Liver (tissue), 9 donors: ENCODE measurements around the gene TFDP2. TPM values are rescaled to one million over a fixed set of nuclear protein-coding genes. Genes with fewer than 3 reads are reported as not detected.

Experiments
- DNase-seq: peaks from one replicate; pipeline ENCODE4 v3.0.0-alpha.2; 2017; ENCODE audit warnings: low spot score
- H3K27ac ChIP-seq, 2 donors: one replicate each; pipeline ENCODE4 v1.7.0; 2013; ENCODE audit warnings: inconsistent platforms in 2 of 2, low read length in 2 of 2, control low read depth in 1 of 2, low read depth in 1 of 2, mild to moderate bottlenecking in 1 of 2
- H3K27me3 ChIP-seq, 4 donors: one replicate each; pipeline versions ENCODE4 v1.6.1 to v1.7.0; 2013; ENCODE audit warnings: low read length in 3 of 4, inconsistent platforms in 1 of 4, mild to moderate bottlenecking in 1 of 4, moderate library complexity in 1 of 4; ENCODE audit not compliant: control insufficient read depth in 4 of 4, insufficient read depth in 4 of 4
- H3K36me3 ChIP-seq, 4 donors: one replicate each; pipeline versions ENCODE4 v1.6.1 to v1.7.0; 2013; ENCODE audit warnings: low read length in 3 of 4, mild to moderate bottlenecking in 3 of 4, low read depth in 1 of 4, moderate library complexity in 1 of 4; ENCODE audit not compliant: control insufficient read depth in 4 of 4, insufficient read depth in 3 of 4
- H3K4me1 ChIP-seq, 4 donors: one replicate each; pipeline versions ENCODE4 v1.6.1 to v1.7.0; 2013; ENCODE audit warnings: low read length in 3 of 4, mild to moderate bottlenecking in 3 of 4, moderate library complexity in 1 of 4; ENCODE audit not compliant: control insufficient read depth in 4 of 4, insufficient read depth in 4 of 4
- H3K4me3 ChIP-seq, 3 donors: one replicate each; pipeline versions ENCODE4 v1.6.1 to v1.7.0; 2013; ENCODE audit warnings: low read length in 3 of 3, control low read depth in 1 of 3, low read depth in 1 of 3, mild to moderate bottlenecking in 1 of 3
- H3K9ac ChIP-seq, 2 donors: one replicate each; pipeline ENCODE4 v1.7.0; 2013; ENCODE audit warnings: low read length in 2 of 2, mild to moderate bottlenecking in 2 of 2, moderate library complexity in 2 of 2, control low read depth in 1 of 2, low read depth in 1 of 2
- H3K9me3 ChIP-seq, 4 donors: one replicate each; pipeline versions ENCODE4 v1.6.1 to v1.7.0; 2013; ENCODE audit warnings: low read length in 3 of 4; ENCODE audit not compliant: control insufficient read depth in 4 of 4
- ATF3 ChIP-seq: IDR thresholded peaks from 2 replicates; pipeline ENCODE4 v1.6.1; 2016; ENCODE audit warnings: antibody characterized with exemption
- EGR1 ChIP-seq, 2 donors: IDR thresholded peaks; 2 replicates each; pipeline ENCODE4 v1.6.1; 2016 to 2018; ENCODE audit warnings: antibody characterized with exemption in 2 of 2, low read depth in 2 of 2
- FOXA1 ChIP-seq: IDR thresholded peaks from 2 replicates; pipeline ENCODE4 v1.6.1; 2016; ENCODE audit warnings: antibody characterized with exemption
- FOXA2 ChIP-seq: IDR thresholded peaks from 2 replicates; pipeline ENCODE4 v1.6.1; 2016; ENCODE audit warnings: antibody characterized with exemption
- GABPA ChIP-seq, 2 donors: IDR thresholded peaks in 1 of 2; conservative IDR thresholded peaks in 1 of 2; 2 replicates each; pipeline ENCODE4 v1.6.1; 2016; ENCODE audit warnings: antibody characterized with exemption in 2 of 2, mild to moderate bottlenecking in 1 of 2, moderate library complexity in 1 of 2
- HNF4A ChIP-seq, 2 donors: conservative IDR thresholded peaks; 2 replicates each; pipeline ENCODE4 v1.6.1; 2016; ENCODE audit warnings: antibody characterized with exemption in 2 of 2, mild to moderate bottlenecking in 2 of 2
- HNF4G ChIP-seq: IDR thresholded peaks from 2 replicates; pipeline ENCODE4 v1.6.1; 2016; ENCODE audit warnings: antibody characterized with exemption
- JUND ChIP-seq, 2 donors: IDR thresholded peaks; 2 replicates each; pipeline ENCODE4 v1.6.1; 2016; ENCODE audit warnings: antibody characterized with exemption in 2 of 2
- NR2F2 ChIP-seq: IDR thresholded peaks from 2 replicates; pipeline ENCODE4 v1.6.1; 2016; ENCODE audit warnings: antibody characterized with exemption
- RAD21 ChIP-seq, 2 donors: IDR thresholded peaks; 2 replicates each; pipeline ENCODE4 v1.6.1; 2016; ENCODE audit warnings: antibody characterized with exemption in 2 of 2, mild to moderate bottlenecking in 2 of 2
- REST ChIP-seq: IDR thresholded peaks from 2 replicates; pipeline ENCODE4 v1.6.1; 2016; ENCODE audit warnings: antibody characterized with exemption, mild to moderate bottlenecking
- RXRA ChIP-seq, 2 donors: IDR thresholded peaks; 2 replicates each; pipeline ENCODE4 v1.6.1; 2017 to 2018; ENCODE audit warnings: antibody characterized with exemption in 2 of 2, mild to moderate bottlenecking in 1 of 2
- TAF1 ChIP-seq: conservative IDR thresholded peaks from 2 replicates; pipeline ENCODE4 v1.6.1; 2016; ENCODE audit warnings: antibody characterized with exemption, mild to moderate bottlenecking
- YY1 ChIP-seq: IDR thresholded peaks from 2 replicates; pipeline ENCODE4 v1.6.1; 2016; ENCODE audit warnings: antibody characterized with exemption, mild to moderate bottlenecking
- WGBS: extraction: QIAGEN DNeasy Blood & Tissue Kit; methylation state at CpG from one replicate; pipeline ENCODE4 v1.1.7; 2013; 5-methylcytosine and 5-hydroxymethylcytosine counted together
- polyA plus RNA-seq, 2 donors: library from polyadenylated mRNA; stranded (reverse) in 1 of 2; unstranded in 1 of 2; fragments of 200-250 nt in 1 of 2; fragments of >200 nt in 1 of 2; fragmentation: Nextera tagmentation in 1 of 2; extraction: Ambion mirVana in 1 of 2; gene quantifications; one replicate each; pipeline versions ENCODE4 v1.2.1 to v1.2.3, GENCODE V29; 2013 to 2015
- total RNA-seq, 2 donors: library from RNA; depleted of rRNA; stranded (reverse); fragments of >200 nt; gene quantifications; one replicate each; pipeline ENCODE4 v1.2.3, GENCODE V29; 2014
- TF ChIP-seq, protein P1 (sequence below): fragments of 150-350 bp; IDR thresholded peaks from 2 replicates; pipeline ENCODE4 v1.5.1; 2017; ENCODE audit warnings: improper control_type of control experiment, low read depth, low read length; ENCODE audit not compliant: missing input control
- TF ChIP-seq, protein P2 (sequence below): IDR thresholded peaks from 2 replicates; pipeline ENCODE4 v1.6.1; 2016; ENCODE audit warnings: antibody characterized with exemption
- donor health status: healthy.
- donor health status: healthy.
- donor health status: healthy.
- donor health status: healthy.
- donor health status: healthy.

The TFDP2 gene
- total and polyA plus RNA-seq, 4 donors, result 8.0 to 52.0 (median 29.7) TPM

DNA sequence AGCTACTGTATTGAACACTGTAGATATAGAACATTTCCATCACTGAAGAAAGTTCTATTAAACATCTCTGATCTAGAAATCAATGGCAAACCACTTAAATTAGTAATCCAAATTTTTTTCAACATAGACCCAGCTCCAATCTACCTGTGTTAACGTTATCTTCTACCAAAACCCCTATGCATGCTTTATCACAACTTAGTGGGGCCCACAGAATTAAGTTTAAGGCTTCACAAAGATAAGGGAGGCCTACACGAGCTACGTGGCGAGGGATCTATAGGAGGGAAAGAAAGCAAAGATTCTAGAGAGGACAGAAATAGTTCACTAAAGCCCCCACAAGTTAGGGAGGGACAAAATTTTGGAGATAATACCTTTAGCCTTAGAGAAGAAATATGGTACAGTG lies 116.1 kb downstream of the TFDP2 start:
- no peaks in the 10 kb centered on the region for H3K36me3 ChIP-seq
- no peak overlapping the region for H3K27ac ChIP-seq
- DNase-seq, result no peak
- H3K9me3 ChIP-seq, result no peaks in the 10 kb centered on the region
- no peaks in the 10 kb centered on the region for H3K27me3 ChIP-seq
- H3K4me1 ChIP-seq, result no peaks in the 10 kb centered on the region
- TF ChIP-seq ATF3 (no peak), FOXA1 (no peak), RXRA (IDR thresholded peaks at IDR 0.05) (no peak), FOXA2 (no peak), RAD21 (IDR thresholded peaks at IDR 0.05) (no peak), YY1 (no peak), NR2F2 (no peak), GABPA (IDR thresholded peaks at IDR 0.05 in 1 of 2, conservative IDR thresholded peaks at IDR 0.05 in 1 of 2) (no peak), TAF1 (no peak), HNF4G (no peak)
- TF ChIP-seq, protein P1, sequence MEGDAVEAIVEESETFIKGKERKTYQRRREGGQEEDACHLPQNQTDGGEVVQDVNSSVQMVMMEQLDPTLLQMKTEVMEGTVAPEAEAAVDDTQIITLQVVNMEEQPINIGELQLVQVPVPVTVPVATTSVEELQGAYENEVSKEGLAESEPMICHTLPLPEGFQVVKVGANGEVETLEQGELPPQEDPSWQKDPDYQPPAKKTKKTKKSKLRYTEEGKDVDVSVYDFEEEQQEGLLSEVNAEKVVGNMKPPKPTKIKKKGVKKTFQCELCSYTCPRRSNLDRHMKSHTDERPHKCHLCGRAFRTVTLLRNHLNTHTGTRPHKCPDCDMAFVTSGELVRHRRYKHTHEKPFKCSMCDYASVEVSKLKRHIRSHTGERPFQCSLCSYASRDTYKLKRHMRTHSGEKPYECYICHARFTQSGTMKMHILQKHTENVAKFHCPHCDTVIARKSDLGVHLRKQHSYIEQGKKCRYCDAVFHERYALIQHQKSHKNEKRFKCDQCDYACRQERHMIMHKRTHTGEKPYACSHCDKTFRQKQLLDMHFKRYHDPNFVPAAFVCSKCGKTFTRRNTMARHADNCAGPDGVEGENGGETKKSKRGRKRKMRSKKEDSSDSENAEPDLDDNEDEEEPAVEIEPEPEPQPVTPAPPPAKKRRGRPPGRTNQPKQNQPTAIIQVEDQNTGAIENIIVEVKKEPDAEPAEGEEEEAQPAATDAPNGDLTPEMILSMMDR, result no peak
- H3K9ac ChIP-seq, result no peak overlapping the region
- WGBS, result 98% methylated on average over 4 of the region's 4 CpGs
- no peak overlapping the region for H3K4me3 ChIP-seq

- no peaks in the 10 kb centered on the region for H3K27me3 ChIP-seq
- no peak overlapping the region for H3K27ac ChIP-seq
- no peak for TF ChIP-seq RXRA (IDR thresholded peaks at IDR 0.05)
- TF ChIP-seq HNF4A (conservative IDR thresholded peaks at IDR 0.05), result no peak
- no peak for TF ChIP-seq JUND (IDR thresholded peaks at IDR 0.05)
- TF ChIP-seq, protein P2, sequence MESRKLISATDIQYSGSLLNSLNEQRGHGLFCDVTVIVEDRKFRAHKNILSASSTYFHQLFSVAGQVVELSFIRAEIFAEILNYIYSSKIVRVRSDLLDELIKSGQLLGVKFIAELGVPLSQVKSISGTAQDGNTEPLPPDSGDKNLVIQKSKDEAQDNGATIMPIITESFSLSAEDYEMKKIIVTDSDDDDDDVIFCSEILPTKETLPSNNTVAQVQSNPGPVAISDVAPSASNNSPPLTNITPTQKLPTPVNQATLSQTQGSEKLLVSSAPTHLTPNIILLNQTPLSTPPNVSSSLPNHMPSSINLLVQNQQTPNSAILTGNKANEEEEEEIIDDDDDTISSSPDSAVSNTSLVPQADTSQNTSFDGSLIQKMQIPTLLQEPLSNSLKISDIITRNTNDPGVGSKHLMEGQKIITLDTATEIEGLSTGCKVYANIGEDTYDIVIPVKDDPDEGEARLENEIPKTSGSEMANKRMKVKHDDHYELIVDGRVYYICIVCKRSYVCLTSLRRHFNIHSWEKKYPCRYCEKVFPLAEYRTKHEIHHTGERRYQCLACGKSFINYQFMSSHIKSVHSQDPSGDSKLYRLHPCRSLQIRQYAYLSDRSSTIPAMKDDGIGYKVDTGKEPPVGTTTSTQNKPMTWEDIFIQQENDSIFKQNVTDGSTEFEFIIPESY, result no peak
- no peaks in the 10 kb centered on the region for H3K9me3 ChIP-seq
- no peak overlapping the region for H3K4me3 ChIP-seq
- no peaks in the 10 kb centered on the region for H3K36me3 ChIP-seq
- no peak for DNase-seq
- peaks cover 0 to 7% (median 1%) of the 10 kb centered on the region in 4 donors for H3K4me1 ChIP-seq
- no peak overlapping the region for H3K9ac ChIP-seq
Observed at GRCh38 chr3:142031575-142031974, 117.8 kb downstream of the TFDP2 start.

- no peak for DNase-seq
- no peak overlapping the region for H3K9ac ChIP-seq
- no peak overlapping the region for H3K27ac ChIP-seq
- peaks cover 0 to 7% (median 1%) of the 10 kb centered on the region in 4 donors for H3K4me1 ChIP-seq
- no peaks in the 10 kb centered on the region for H3K27me3 ChIP-seq
- TF ChIP-seq GABPA (IDR thresholded peaks at IDR 0.05 in 1 of 2, conservative IDR thresholded peaks at IDR 0.05 in 1 of 2) (no peak), EGR1 (IDR thresholded peaks at IDR 0.05; ENCODE audit: low read depth in 2 of 2) (no peak), FOXA1 (no peak), HNF4G (no peak), REST (no peak)
- no peaks in the 10 kb centered on the region for H3K36me3 ChIP-seq
- H3K4me3 ChIP-seq, result no peak overlapping the region
- 88% methylated on average over 5 of the region's 5 CpGs for WGBS
- no peaks in the 10 kb centered on the region for H3K9me3 ChIP-seq
Observed at GRCh38 chr3:142029791-142030190, 119.6 kb downstream of the TFDP2 start.
